ENCODE measurements around the gene DENND2A.
A peak's percentile ranks its signal among the peaks of the same experiment; 100 is the strongest.
"Not testable (repeated sequence)": the region's sequence is repeated elsewhere in the genome, so short reads cannot be mapped to it uniquely, and the experiment has no call there.

DENND2A gene, protein sequence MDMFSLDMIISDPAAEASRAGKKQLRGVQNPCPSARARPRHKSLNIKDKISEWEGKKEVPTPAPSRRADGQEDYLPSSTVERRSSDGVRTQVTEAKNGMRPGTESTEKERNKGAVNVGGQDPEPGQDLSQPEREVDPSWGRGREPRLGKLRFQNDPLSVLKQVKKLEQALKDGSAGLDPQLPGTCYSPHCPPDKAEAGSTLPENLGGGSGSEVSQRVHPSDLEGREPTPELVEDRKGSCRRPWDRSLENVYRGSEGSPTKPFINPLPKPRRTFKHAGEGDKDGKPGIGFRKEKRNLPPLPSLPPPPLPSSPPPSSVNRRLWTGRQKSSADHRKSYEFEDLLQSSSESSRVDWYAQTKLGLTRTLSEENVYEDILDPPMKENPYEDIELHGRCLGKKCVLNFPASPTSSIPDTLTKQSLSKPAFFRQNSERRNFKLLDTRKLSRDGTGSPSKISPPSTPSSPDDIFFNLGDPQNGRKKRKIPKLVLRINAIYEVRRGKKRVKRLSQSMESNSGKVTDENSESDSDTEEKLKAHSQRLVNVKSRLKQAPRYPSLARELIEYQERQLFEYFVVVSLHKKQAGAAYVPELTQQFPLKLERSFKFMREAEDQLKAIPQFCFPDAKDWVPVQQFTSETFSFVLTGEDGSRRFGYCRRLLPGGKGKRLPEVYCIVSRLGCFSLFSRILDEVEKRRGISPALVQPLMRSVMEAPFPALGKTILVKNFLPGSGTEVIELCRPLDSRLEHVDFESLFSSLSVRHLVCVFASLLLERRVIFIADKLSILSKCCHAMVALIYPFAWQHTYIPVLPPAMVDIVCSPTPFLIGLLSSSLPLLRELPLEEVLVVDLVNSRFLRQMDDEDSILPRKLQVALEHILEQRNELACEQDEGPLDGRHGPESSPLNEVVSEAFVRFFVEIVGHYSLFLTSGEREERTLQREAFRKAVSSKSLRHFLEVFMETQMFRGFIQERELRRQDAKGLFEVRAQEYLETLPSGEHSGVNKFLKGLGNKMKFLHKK

DNA sequence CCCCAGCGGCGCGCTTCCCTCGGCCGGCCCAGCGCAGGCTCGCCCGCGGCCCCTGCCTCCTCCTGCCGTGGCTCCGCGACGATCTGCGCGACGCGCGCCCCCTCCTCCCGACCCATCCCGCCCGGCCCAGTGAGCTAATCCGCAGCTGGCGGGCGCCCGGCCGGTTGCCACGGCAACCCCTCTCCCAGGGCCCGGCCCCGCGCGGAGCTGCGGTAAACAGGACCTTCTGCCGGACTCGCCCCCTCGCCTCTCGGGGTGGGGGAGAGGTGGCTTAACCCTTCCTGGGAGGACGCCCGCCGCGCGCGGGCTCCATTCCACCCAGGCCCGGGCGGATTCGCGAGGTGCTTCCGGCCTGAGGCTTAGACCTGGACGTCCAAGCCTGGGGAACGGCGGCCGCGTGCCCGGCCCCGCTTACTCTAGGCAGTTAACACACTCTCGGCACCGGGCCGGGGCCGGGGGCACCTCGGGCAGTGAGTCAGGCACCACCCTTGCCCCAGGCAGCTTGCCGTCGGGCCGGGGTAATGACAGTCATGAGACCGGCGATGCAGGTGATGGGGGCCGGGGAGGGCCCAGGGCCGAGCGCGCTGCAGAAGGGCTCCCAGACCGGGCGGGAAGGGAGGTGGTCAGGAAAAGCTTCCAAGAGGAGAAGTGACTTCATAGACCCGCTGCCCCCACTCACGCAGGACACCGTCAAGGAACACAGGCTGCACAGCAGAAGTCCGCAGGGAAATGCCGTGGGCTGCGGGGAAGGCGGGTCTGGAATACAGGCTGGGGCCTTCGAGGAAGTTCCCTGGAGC is at the start of gene DENND2A:
TSS of gene DENND2A (minus strand) at position 87 of the 797 bp plus-strand sequence. CDS start 38,416 bp downstream, outside the sequence.
- DNase-seq = peak in 53 of 58 donors; percentile 12 to 84 (median 69)

DNA sequence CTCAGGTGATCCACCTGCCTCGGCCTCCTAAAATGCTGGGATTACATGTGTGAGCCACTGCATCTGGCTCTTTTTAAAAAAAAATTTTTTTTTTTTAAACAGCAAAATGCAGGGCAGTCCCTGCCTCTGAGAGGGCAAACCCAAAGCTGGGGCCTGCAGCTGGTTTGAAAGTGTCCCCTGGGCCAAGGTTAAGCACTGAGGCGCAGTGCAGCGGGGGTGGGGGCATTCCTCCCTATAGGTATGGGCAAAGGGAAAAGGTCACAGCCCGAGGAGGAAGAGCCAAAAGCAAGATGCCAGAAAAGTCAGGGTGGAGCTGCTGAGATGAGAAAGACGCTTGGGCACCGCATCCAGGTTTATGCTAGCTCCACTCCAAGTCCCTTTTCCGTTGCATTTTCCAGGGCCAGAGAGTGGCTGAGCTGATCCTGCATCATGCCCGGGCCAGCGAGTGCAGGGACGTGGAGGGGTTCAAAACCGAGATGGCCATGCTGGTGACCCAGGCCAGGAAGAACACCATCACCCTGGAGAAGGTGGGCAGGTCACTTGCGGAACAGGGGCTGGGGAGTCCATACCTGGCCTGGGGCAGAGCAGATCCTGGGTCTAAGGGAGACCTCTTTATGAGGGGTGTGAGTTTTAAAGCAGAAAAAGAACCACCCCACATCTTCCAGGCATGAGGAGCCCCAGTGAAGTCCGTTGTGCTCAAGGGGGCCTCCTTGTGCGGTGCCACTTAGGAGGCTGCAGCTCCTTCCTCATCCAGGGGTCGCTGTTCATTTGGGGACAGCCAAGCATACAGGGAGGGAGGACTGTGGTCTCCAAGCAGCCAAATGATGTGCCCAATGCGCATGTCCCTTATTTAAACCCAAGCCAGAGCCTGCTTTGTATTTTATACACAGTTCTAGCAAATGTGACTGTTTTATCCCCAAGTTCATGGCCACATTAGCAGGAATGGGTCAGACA is 48.9 kb upstream of the DENND2A start:
- DNase-seq = no peak

DNA sequence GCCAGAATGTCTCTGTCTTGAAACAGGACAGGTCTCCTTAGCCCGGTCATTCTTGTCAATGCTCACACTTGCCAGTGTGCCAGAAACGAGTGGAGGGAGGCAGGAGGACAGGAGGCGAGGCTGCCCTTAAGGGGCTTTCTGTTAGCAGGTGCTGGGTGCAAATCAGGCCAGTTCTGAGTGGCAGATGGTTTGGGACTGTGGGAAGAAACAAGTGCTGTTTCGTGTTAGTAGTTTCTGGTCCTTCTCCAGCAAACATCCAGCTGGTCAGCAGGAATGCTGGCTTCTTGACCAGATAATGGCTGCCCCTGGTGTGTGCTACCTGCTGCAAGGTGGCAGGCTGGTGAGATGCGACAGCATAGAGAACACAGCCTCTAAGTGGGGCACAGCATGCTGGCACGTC is 47.7 kb upstream of the DENND2A start:
- no peak for DNase-seq

DNA sequence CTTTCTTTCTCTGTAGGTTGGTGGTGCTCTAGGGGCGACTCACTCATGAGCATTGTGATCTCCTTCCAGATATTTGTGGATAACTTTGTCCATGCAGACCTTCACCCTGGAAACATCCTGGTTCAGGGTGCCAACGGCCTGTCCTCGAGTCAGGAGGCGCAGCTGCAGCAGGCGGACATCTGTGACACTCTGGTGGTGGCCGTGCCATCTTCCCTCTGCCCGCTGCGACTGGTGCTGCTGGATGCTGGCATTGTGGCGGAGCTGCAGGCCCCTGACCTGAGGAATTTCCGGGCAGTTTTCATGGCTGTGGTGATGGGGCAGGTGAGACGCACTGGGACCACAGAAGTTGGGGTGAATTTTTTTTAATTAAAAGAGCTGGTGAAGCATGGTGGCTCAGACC is 46.3 kb upstream of the DENND2A start:
- no peak for DNase-seq

DNA sequence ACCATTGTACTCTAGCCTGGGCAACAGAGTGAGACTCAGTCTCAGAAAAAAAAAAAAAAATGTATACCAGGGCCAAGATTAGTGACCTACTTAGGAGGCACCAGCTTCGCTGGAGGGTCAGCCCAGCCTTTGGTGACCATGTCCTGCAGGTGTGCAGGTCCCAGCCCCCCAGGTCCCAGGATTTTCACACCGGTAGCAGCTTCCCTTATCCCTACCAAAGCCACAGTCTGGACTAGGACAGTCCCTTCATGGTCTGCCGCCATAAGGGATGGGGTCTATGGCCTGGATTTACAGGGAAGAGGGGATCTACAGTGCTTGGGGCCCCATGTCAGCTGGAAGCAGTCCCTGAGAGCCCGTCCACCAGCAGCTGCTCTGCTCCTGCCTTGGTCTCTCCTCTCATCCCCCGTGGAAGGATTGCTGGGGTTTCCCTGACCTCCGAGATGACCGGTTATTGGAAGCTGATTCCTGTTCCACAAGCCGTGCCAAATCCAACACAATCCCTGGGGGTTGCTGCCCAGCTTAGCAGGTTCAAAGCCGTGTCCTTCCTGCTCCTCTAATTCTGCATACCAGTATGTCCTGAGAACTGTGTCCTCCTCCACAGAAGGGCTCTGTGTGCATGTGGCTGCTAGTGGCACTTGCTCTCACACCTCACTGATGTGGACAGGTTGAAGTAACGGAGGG is 44.9 kb upstream of the DENND2A start:
- DNase-seq = no peak

DNA sequence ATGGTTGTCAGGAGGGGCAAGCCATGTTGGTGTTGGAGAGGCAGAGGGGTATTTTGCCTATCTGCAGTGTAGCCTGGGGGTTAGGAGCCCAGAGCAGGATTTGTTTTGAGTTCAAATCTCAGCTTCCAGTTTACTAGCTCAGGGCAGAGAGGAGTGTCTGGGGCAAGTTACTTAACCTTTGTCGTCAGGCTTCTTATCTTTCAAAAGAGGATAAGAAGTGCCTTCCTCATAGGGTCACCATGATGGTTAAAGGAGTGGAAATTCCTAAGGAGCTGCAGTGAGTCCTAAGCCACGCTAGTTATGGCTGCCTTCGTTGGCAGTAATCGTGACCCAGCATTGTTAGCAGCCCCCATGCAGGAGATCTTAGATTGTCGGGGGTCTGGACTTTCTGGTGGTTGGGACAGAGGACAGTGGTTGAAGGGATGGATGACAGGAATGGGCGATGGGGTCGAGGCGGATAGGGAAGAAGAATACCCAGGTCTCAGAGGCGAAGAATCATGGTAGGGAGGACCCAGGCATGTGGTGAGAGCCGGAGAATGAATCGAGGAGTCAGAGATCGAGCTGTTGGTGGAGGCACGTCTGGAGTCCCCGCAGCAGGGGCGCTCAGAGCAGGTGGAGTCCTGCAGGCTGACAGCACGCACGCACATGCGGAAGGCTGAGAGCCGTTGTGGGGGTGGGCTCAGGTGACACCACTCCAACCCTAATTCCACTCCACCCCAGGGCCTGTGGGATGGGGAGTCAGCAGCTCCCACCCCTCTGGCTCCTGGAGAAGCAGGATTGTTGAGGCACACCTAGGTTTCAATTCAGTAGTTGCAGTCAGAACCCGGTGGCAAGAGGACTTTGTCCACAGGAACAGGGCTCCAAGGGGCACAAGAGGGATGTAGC is 43.7 kb upstream of the DENND2A start:
- DNase-seq = no peak

DNA sequence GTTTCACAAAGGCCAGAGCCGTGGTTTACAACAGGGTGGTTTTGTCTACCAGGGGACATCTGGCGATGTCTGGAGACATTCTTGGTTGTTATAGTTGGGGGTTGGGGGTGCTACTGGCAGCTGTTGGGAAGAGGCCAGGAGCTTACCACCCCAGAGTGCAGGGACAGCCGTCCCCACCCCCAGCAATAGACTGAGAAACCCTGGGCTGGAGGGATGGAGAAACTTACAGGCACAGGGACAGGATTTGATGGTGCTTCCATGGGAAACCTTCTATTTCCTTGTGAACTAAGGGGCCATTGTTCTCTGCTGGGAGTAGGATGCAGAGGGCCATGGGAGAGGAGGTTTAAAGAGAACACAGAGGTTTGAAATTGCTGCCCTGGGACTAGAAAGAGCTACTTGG is 43.0 kb upstream of the DENND2A start:
- DNase-seq = peak in 10 of 58 donors; percentile 10 to 72 (median 35)

DNA sequence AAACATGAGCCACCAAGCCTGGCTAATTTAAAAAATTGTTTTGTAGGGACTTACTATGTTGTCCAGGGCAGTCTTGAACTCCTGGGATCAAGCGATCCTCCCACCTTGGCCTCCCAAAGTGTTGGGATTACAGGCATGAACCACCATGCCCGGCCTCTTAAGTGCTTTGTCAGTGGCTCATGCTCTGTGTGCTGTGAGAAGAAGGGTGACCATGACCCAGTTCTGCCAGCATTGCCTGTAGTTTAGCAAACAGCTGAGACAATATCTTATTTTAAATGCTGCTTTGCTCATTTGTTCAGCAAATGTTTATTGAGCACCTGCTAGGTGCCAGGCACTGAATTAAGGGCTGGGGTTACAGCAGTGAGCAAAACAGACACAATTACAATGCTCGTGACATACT is 41.2 kb upstream of the DENND2A start:
- DNase-seq = no peak

DNA sequence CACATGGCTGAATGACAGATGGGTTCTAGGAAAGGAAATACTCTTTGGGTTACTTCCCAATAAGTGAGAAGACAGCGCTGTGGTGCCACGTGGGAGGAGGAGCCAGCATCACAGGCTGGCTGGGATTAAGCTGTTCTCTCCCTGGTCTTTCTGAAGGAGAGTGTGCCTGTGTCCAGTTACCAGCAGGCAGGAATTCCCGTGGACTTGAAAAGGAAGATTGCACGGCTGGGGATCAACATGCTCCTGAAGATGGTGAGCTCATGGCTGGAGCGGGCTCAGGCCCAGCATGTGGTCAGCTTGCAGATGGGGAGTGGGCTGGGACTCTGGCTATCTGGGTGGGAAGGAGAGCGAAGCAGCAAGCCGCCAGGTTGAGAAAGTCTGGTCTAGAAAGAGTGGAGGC is 40.3 kb upstream of the DENND2A start:
- no peak for DNase-seq

DNA sequence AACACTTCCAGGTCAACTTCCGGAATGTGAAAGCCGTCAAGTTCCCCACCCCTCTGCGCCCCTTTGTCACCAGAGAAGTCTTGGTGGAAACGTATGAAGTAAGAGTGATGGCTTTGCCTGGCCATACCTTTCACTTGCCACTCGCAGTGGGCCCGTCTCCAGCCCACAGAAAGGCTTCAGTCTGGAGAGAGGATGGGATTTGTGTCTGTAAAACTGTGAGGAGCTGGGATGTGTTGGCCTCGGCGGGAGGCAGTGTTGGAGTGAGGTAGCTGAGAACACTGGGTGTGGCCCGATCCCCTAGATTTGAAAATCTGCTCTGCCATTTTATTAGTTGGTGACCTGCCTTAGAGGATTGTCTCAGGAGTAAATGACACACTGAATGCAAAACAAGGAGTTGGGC is 38.6 kb upstream of the DENND2A start:
- no peak for DNase-seq

DNA sequence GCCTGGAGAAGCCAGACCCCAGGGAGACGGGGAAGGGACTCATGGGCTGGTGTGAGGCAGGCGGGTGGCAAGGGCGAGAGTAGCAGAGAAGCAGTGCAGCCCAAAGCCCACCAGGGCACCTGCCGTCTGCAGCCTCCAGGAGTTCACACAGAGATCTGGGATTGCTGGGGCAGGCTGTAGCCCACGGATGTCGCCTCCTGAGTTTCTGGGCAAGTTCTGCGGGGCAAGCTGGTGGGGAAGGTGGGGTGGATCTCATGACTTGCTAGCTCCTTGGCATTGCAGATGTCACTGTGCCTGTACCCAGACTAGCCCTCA is 38.2 kb upstream of the DENND2A start:
- DNase-seq = no peak

DNA sequence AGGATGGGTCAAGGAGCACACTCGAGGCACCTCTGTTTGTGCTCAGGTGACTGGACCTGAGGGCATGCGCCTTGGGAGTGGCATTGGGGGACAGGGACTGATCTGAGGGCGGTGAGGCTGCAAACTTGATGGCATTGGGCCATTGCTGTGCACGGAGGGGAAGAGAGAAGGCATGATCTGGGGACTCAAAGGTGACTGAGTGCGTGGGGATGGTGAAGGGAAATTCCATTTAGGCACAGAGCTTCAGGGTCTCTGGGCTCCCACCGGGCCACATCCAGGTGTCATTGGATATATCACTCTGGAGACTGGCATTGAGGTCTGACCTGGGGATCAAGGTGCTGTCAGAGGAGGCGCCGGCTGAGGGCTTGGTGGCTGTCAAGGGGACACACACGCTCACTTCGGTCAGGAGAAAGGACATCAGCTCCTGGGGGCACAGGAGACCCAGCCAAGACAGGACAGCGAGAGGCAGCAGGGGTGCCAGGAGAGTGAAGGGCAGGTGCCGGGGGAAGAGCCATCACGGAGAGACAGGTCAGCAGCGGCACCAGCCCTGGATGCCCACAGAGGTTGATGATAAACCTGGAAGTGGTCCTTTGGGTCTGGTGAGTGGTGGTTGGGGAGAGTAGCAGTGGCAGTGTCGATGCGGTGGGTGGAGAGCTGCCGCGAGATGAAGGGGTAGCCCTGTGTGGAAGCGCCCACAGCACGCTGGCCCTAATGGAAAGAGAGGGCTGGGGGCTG is 37.6 kb upstream of the DENND2A start:
- DNase-seq = no peak

DNA sequence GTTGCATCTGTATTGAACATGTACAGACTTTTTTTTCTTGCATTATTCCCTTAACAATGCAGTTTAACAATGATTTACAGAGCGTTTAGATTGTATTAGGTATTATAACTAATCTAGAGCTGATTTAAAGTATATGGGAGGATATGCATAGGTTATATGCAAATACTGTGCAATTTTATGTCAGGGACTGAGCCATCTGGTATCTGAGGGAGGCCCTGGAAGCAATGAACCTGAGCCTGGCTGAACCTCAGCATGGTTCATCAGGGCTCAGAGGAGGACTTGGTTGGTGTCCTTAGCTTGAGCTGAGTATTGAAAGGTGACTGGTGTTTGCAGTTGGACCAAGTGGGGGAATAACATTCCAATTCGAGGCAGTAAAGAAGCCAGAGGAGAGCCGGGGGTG is 36.9 kb upstream of the DENND2A start:
- no peak for DNase-seq

DNA sequence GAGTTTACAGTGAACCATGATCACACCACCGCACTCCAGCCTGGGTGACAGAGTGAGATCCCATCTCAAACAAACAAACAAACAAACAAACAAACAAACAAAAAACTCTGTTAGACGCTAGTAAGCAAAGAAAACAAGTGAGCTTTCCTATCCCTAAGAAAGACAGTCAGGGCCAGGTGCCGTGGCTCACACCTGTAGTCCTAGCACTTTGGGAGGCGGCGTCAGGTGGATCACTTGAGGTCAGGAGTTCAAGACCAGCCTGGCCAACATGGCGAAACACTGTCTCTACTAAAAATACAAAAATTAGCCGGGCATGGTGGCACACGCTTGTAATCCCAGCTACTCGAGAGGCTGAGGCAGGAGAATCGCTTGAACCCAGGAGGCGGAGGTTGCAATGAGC is 36.3 kb upstream of the DENND2A start:
- DNase-seq = not testable (repeated sequence)

DNA sequence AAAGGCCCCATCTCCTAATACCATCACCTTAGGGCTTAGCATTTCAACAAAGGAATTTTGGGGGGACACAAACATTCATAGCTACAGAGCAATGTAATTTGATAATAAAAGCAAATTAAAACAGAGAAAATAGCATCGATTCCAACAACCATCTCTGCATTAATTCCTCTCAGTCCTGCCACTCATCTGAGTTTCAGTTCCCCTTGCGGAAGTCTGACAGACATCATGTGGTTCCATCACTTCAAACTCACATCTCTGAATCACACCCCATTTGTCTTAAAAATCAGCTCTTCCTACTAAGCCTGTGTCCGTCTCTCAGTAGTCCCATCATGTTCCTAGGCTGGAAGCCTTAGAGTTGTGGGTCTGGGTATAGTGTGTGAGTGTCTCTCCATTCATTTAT is 35.7 kb upstream of the DENND2A start:
- DNase-seq = peak in 1 of 58 donors; percentile 17

DNA sequence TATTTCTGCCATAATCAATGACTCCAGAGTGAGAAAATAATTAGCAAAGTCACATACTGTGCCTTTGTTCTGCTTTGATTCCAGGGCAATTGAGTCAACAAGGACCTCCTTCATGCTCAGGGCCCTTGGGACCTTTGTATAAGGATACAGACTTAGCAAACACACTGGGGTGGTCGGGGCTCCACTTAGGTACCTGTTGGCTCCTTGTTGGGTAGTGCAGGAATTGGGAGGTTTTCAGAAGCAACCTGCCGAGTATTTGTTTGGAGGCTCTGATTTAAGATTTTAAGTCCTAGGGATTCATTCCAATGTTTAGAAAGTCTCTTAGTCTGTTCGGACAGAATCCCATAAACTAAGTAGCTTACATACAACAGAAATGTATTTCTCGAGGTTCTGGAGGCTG is 35.1 kb upstream of the DENND2A start:
- DNase-seq = no peak

DNA sequence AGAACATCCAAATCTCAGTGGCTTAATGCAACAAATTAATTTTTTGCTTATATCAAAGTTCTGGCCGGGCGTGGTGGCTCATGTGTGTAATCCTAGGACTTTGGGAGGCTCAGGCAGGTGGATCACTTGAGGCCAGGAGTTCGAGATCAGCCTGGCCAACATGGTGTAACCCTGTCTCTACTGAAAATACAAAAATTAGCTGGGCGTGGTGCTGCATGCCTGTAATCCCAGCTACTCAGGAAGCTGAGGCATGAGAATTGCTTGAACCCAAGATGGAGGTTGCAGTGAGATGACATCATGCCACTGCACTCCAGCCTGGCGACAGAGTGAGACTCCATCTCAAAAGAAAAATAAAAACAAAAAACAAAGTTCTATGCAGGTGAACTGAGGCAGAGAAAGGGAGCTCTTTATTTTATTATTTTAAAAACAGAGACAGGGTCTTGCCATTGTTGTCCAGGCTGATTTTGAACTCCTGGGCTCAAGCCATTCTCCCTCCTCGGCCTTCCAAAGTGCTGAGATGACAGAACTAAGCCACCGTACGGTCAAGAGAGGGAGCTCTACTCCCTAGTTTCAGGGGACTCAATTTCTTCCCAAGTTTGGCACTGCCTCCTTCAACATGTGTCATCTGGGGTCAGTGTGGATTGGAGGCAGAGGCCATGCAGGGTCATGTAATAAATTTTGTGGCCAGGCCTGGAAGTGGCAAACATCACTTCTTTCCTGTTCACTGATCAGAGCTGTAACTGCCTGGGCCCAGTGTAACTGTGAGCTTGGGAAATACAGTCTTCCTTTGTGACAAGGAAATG is 34.5 kb upstream of the DENND2A start:
- peak in 34 of 58 donors; percentile 9 to 73 (median 27) for DNase-seq
